ENCODE results near the gene RAB3IL1.

DNA sequence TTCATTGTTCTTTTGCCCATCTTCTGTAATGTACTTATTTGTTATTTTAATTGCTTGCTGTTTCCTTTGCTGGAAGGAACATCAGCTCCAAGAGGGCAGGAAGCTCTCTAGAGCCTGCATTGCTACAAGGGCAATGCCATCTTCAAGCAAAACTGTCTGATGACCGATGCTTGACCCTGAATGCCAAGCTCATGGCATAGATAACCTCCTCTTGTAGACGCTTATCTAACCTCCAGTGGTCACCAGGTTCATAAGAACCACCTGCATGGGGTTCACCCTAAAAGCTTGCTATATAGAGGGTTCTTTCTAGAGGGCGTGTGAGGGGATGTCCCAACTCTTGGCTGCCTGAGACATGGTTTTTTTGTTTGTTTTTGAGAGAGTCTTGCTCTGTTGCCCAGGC, 42.5 kb downstream of the RAB3IL1 start:
- TF ChIP-seq CTCF (IDR thresholded peaks at IDR 0.05), result no peak
- no peak for TF ChIP-seq POLR2AphosphoS5 (IDR thresholded peaks at IDR 0.05)
